CD8-positive, alpha-beta memory T cell (primary cell): ENCODE results near the gene RBP7. TPM values are rescaled to one million over a fixed set of nuclear protein-coding genes. Genes with fewer than 3 reads are reported as not detected.
"Not testable (repeated sequence)": the region's sequence is repeated elsewhere in the genome, so short reads cannot be mapped to it uniquely, and the experiment has no call there.

ENCODE experiments used
- CTCF ChIA-PET: fragments of 350-600 bp; sonication (Branson Sonifier 250); formaldehyde crosslinking; loops from one replicate; lab custom pipeline; 2021; ENCODE audit warnings: antibody characterized with exemption; lab: Charles Lee
- POLR2A ChIA-PET: fragments of 350-600 bp; sonication (Branson Sonifier 250); formaldehyde crosslinking; loops from one replicate; lab custom pipeline; 2021; ENCODE audit warnings: antibody characterized with exemption; lab: Charles Lee
- DNase-seq, 5 donors: peaks; one replicate each; pipeline versions ENCODE4 v3.0.0 to v3.0.0-alpha.2; 2020 to 2022; ENCODE audit warnings: mixed read lengths in 1 of 5
- H3K27ac ChIP-seq: one replicate; pipeline ENCODE4 v1.7.0; 2013; ENCODE audit warnings: low read depth, mild to moderate bottlenecking, low read length, moderate library complexity
- H3K27me3 ChIP-seq: 2 replicates; pipeline ENCODE4 v1.7.0; 2013; ENCODE audit warnings: low read length, mild to moderate bottlenecking; ENCODE audit not compliant: insufficient read depth, poor library complexity, severe bottlenecking
- H3K36me3 ChIP-seq: 2 replicates; pipeline ENCODE4 v1.7.0; 2013; ENCODE audit warnings: mild to moderate bottlenecking, low read length, moderate library complexity; ENCODE audit not compliant: insufficient read depth
- H3K4me1 ChIP-seq: 2 replicates; pipeline ENCODE4 v1.7.0; 2013; ENCODE audit warnings: mild to moderate bottlenecking, low read length, moderate library complexity; ENCODE audit not compliant: insufficient read depth
- H3K4me3 ChIP-seq: 2 replicates; pipeline ENCODE4 v1.7.0; 2013; ENCODE audit warnings: mild to moderate bottlenecking, low read length
- H3K9me3 ChIP-seq: 2 replicates; pipeline ENCODE4 v1.7.0; 2013; ENCODE audit warnings: mild to moderate bottlenecking, low read length
- H3K27ac Mint-ChIP-seq, 8 donors: one replicate each; pipeline ENCODE4 v1.8.0; 2020 to 2021; ENCODE audit warnings: mixed read lengths in 8 of 8, mild to moderate bottlenecking in 6 of 8, inconsistent platforms in 3 of 8, moderate library complexity in 3 of 8
- H3K27me3 Mint-ChIP-seq, 2 donors: one replicate each; pipeline ENCODE4 v1.8.0; 2020 to 2021; ENCODE audit warnings: mixed read lengths in 2 of 2, mild to moderate bottlenecking in 1 of 2, moderate library complexity in 1 of 2
- H3K36me3 Mint-ChIP-seq, 3 donors: one replicate each; pipeline ENCODE4 v1.8.0; 2020 to 2021; ENCODE audit warnings: mixed read lengths in 3 of 3, inconsistent platforms in 1 of 3, mild to moderate bottlenecking in 1 of 3
- H3K4me1 Mint-ChIP-seq, 3 donors: one replicate each; pipeline ENCODE4 v1.8.0; 2020 to 2021; ENCODE audit warnings: mixed read lengths in 3 of 3, inconsistent platforms in 1 of 3, mild to moderate bottlenecking in 1 of 3
- H3K4me3 Mint-ChIP-seq, 7 donors: one replicate each; pipeline ENCODE4 v1.8.0; 2020 to 2021; ENCODE audit warnings: mixed read lengths in 7 of 7, mild to moderate bottlenecking in 6 of 7, moderate library complexity in 4 of 7, inconsistent platforms in 2 of 7
- H3K9me3 Mint-ChIP-seq, 5 donors: one replicate each; pipeline ENCODE4 v1.8.0; 2020 to 2022; ENCODE audit warnings: mixed read lengths in 5 of 5, mild to moderate bottlenecking in 3 of 5, moderate library complexity in 2 of 5, inconsistent platforms in 1 of 5
- polyA plus RNA-seq: library from polyadenylated mRNA; unstranded; fragments of 300-500 nt; fragmentation: Illumina TruSeq; gene quantifications from one replicate; pipeline ENCODE4 v1.2.3, GENCODE V29; 2021
- total RNA-seq, 2 experiments: library from RNA; stranded (reverse); gene quantifications; one replicate each; pipeline ENCODE4 v1.2.3, GENCODE V29; 2021

RBP7 gene
- total and polyA plus RNA-seq, 3 experiments from 2014 or later, result not detected

DNA sequence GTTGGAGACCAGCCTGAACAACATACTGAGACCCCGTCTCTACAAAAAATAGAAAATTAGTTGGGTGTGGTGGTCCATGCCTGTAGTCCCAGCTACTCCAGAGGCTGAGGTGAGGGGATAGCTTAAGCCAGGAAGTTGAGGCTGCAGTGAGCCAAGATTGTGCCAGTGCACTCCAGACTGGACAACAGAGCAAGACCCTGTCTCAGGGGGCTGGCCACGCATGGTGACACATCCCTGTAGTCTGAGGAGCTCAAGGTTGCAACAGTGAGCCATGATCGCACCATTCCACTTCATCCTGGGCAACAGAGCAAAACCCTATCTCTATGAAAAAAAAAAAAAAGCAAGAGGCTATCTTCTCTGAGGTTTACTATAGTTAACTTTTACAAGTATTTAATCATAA, 23.1 kb downstream of the RBP7 start:
- Mint-ChIP-seq H3K27me3 (peaks cover 0 to 4% of the 10 kb centered on the region in 2 donors), H3K4me3 (no peak overlapping the region), H3K36me3 (no peaks in the 10 kb centered on the region), H3K9me3 (no peaks in the 10 kb centered on the region), H3K4me1 (peaks cover 0 to 5% (median 0%) of the 10 kb centered on the region in 3 donors), H3K27ac (no peak overlapping the region)
- POLR2A ChIA-PET, result no interaction called here
- Histone ChIP-seq H3K4me1 (no peaks in the 10 kb centered on the region), H3K9me3 (no peaks in the 10 kb centered on the region), H3K4me3 (no peak overlapping the region), H3K36me3 (no peaks in the 10 kb centered on the region), H3K27ac (no peak overlapping the region), H3K27me3 (no peaks in the 10 kb centered on the region)
- CTCF ChIA-PET, result no interaction called here
- DNase-seq, result no peak

GRCh38 chr1:10020678-10021077, 23.6 kb downstream of the RBP7 start:
- H3K4me1 ChIP-seq, H3K27me3 Mint-ChIP-seq, H3K36me3 Mint-ChIP-seq, H3K27ac ChIP-seq, H3K4me3 Mint-ChIP-seq, DNase-seq, H3K27ac Mint-ChIP-seq, H3K9me3 ChIP-seq, H3K4me1 Mint-ChIP-seq, CTCF ChIA-PET, H3K27me3 ChIP-seq, H3K4me3 ChIP-seq, H3K36me3 ChIP-seq, POLR2A ChIA-PET, H3K9me3 Mint-ChIP-seq: not testable (repeated sequence)

- H3K9me3 ChIP-seq, H3K4me3 Mint-ChIP-seq, H3K4me1 Mint-ChIP-seq, H3K27me3 ChIP-seq, H3K27me3 Mint-ChIP-seq, H3K4me3 ChIP-seq, CTCF ChIA-PET, H3K36me3 Mint-ChIP-seq, H3K4me1 ChIP-seq, H3K9me3 Mint-ChIP-seq, H3K27ac Mint-ChIP-seq, DNase-seq, H3K36me3 ChIP-seq, H3K27ac ChIP-seq: not testable (repeated sequence)
- POLR2A ChIA-PET, result interaction anchor here (0.6 kb wide), 1 partner anchor 11 kb away, joined by 6 read pairs; no protein-coding TSS in a partner anchor
These were observed 25.0 kb downstream of the RBP7 start for GRCh38 chr1:10021992-10022391.

GRCh38 chr1:10022656-10023055, 25.6 kb downstream of the RBP7 start:
- Mint-ChIP-seq H3K27ac (peak overlapping the region in 1 of 8 donors; percentile 38), H3K4me3 (no peak overlapping the region), H3K27me3 (no peaks in the 10 kb centered on the region), H3K4me1 (peaks cover 0 to 5% (median 0%) of the 10 kb centered on the region in 3 donors), H3K9me3 (no peaks in the 10 kb centered on the region), H3K36me3 (no peaks in the 10 kb centered on the region)
- Histone ChIP-seq H3K9me3 (no peaks in the 10 kb centered on the region), H3K36me3 (no peaks in the 10 kb centered on the region), H3K4me3 (no peak overlapping the region), H3K27ac (no peak overlapping the region), H3K27me3 (no peaks in the 10 kb centered on the region), H3K4me1 (no peaks in the 10 kb centered on the region)
- DNase-seq, result no peak
- ChIA-PET POLR2A (no interaction called here), CTCF (no interaction called here)

- Histone ChIP-seq H3K9me3 (no peaks in the 10 kb centered on the region), H3K4me3 (no peak overlapping the region), H3K27me3 (no peaks in the 10 kb centered on the region), H3K4me1 (no peaks in the 10 kb centered on the region), H3K36me3 (no peaks in the 10 kb centered on the region), H3K27ac (no peak overlapping the region)
- Mint-ChIP-seq H3K4me1 (no peaks in the 10 kb centered on the region), H3K36me3 (no peaks in the 10 kb centered on the region), H3K27me3 (no peaks in the 10 kb centered on the region), H3K9me3 (no peaks in the 10 kb centered on the region), H3K27ac (no peak overlapping the region), H3K4me3 (no peak overlapping the region)
- DNase-seq, result no peak
- CTCF ChIA-PET, result interaction anchor here (1.2 kb wide), 1 partner anchor 74 kb away, joined by 3 read pairs; no protein-coding TSS in a partner anchor
- POLR2A ChIA-PET, result no interaction called here
These were observed 28.3 kb downstream of the RBP7 start for GRCh38 chr1:10025354-10025753.

DNA sequence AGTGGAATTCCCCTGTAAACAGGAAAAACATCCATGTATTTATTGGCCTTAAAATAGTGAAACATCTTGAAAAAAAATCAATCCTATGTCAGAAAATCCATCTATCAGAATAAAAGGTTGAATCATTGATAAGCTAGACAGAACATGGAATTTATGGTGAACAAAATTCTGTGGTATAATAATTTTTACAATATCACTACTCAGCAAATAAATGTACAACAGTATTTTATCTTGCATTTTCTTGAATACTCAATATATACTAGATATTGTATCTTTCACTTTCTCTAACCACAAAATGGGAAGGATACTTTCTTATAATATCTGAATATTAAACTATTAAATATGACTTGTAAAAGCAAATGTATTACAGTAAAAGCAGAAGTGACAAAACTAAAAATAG, 30.0 kb downstream of the RBP7 start:
- H3K27ac ChIP-seq, result no peak overlapping the region
- DNase-seq, result no peak
- H3K4me1 Mint-ChIP-seq, result peaks cover 0 to under 1% (median under 1%) of the 10 kb centered on the region in 3 donors
- H3K9me3 ChIP-seq, result no peaks in the 10 kb centered on the region
- H3K36me3 ChIP-seq, result no peaks in the 10 kb centered on the region
- H3K27me3 Mint-ChIP-seq, result no peaks in the 10 kb centered on the region
- no peak overlapping the region for H3K27ac Mint-ChIP-seq
- H3K36me3 Mint-ChIP-seq, result no peaks in the 10 kb centered on the region
- H3K27me3 ChIP-seq, result no peaks in the 10 kb centered on the region
- H3K4me3 ChIP-seq, result no peak overlapping the region
- H3K4me3 Mint-ChIP-seq, result no peak overlapping the region
- H3K4me1 ChIP-seq, result no peaks in the 10 kb centered on the region
- ChIA-PET CTCF (no interaction called here), POLR2A (no interaction called here)
- H3K9me3 Mint-ChIP-seq, result no peaks in the 10 kb centered on the region

DNA sequence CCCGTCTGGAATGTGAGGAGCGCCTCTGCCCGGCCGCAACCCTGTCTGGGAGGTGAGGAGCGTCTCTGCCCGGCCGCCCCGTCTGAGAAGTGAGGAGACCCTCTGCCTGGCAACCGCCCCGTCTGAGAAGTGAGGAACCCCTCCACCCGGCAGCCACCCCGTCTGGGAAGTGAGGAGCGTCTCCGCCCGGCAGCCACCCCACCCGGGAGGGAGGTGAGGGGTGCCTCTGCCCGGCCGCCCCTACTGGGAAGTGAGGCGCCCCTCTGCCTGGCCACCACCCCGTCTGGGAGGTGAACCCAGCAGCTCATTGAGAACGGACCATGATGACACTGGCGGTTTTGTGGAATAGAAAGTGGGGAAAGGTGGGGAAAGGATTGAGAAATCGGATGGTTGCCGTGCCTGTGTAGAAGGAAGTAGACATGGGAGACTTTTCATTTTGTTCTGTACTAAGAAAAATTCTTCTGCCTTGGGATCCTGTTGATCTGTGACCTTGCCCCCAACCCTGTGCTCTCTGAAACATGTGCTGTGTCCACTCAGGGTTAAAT, 32.0 kb downstream of the RBP7 start:
- H3K27ac ChIP-seq, H3K9me3 ChIP-seq, CTCF ChIA-PET, H3K36me3 Mint-ChIP-seq, H3K9me3 Mint-ChIP-seq, H3K27ac Mint-ChIP-seq, DNase-seq, POLR2A ChIA-PET, H3K27me3 ChIP-seq, H3K4me3 ChIP-seq, H3K4me3 Mint-ChIP-seq, H3K27me3 Mint-ChIP-seq, H3K36me3 ChIP-seq: not testable (repeated sequence)
- H3K4me1 ChIP-seq, result peaks cover 12% of the 10 kb centered on the region
- peaks cover 14 to 16% (median 14%) of the 10 kb centered on the region in 3 donors for H3K4me1 Mint-ChIP-seq

GRCh38 chr1:10031461-10031860, 34.4 kb downstream of the RBP7 start:
- H3K36me3 Mint-ChIP-seq, result peaks cover 0 to 6% (median 0%) of the 10 kb centered on the region in 3 donors
- no peak for DNase-seq
- no peaks in the 10 kb centered on the region for H3K27me3 Mint-ChIP-seq
- CTCF ChIA-PET, result no interaction called here
- peaks cover 23 to 30% (median 28%) of the 10 kb centered on the region in 3 donors for H3K4me1 Mint-ChIP-seq
- H3K27ac Mint-ChIP-seq, result no peak overlapping the region
- H3K27me3 ChIP-seq, result no peaks in the 10 kb centered on the region
- H3K9me3 ChIP-seq, result no peaks in the 10 kb centered on the region
- H3K27ac ChIP-seq, result no peak overlapping the region
- no peaks in the 10 kb centered on the region for H3K9me3 Mint-ChIP-seq
- H3K4me3 Mint-ChIP-seq, result peak overlapping the region in 1 of 7 donors; percentile 27
- peaks cover 18% of the 10 kb centered on the region for H3K4me1 ChIP-seq
- no peak overlapping the region for H3K4me3 ChIP-seq
- H3K36me3 ChIP-seq, result no peaks in the 10 kb centered on the region
- POLR2A ChIA-PET, result interaction anchor here (0.7 kb wide), 1 partner anchor 38 kb away, joined by 4 read pairs; no protein-coding TSS in a partner anchor
